ENCODE measurements around the gene CADM3.

DNA sequence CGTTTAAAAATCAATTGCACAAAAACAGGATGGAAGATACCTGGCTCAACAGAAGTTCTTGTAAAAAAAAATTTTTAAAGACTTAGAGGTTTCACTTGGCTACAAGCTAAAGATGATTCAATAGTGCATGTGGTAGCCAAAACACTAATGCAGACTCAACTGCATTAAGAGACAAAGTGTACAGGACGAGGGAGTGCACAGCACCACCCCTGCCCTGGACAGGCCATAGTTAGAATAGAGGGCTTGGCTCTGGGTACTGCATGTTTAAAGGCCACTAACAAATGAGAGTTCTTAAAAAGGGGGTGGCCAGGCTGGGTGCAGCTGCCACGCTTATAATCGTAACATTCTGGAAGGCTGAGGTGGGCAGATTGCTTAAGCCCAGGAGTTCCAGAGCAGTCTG is 41.2 kb downstream of the CADM3 start:
- TF ChIP-seq YY1 (IDR thresholded peaks at IDR 0.05; ENCODE audit: insufficient read depth, insufficient read length) (no peak), ZNF274 (IDR thresholded peaks at IDR 0.05; ENCODE audit: low read depth, low read length) (no peak), SUZ12 (IDR thresholded peaks at IDR 0.05; ENCODE audit: extremely low read depth, insufficient read depth, insufficient read length) (no peak)

Measured in NT2/D1 (cell line).